ENCODE results near the gene SLC25A44. TPM values are rescaled to one million over a fixed set of nuclear protein-coding genes. Genes with fewer than 3 reads are reported as not detected.

SLC25A44 gene
- total RNA-seq, 1 experiment from 2014 or later, result 40.2 TPM

GRCh38 chr1:156238248-156238647, 44.3 kb downstream of the SLC25A44 start:
- Mint-ChIP-seq H3K4me1 (peaks cover 0 to 2% of the 10 kb centered on the region in 2 experiments; a peak in 2 of 4 replicates), H3K4me3 (no peak overlapping the region), H3K27ac (no peak overlapping the region), H3K9me3 (no peaks in the 10 kb centered on the region), H3K27me3 (ENCODE audit: low read depth) (no peaks in the 10 kb centered on the region), H3K36me3 (ENCODE audit: insufficient read depth in 1 of 3, low read depth in 3 of 3) (peaks cover 24 to 57% (median 54%) of the 10 kb centered on the region in 3 experiments; a peak in 6 of 7 replicates)
- H4K20me1 ChIP-seq (ENCODE audit: control insufficient read depth, insufficient read depth, insufficient read length), result no peaks in the 10 kb centered on the region
- no peak overlapping the region for H2AK5ac ChIP-seq (ENCODE audit: insufficient read length, low read length)
- no peak for DNase-seq
- H2BK15ac ChIP-seq (ENCODE audit: low read depth, low read length), result no peak overlapping the region
- H4K5ac ChIP-seq (ENCODE audit: insufficient read length, low read depth, low read length), result no peak overlapping the region
- no peaks in the 10 kb centered on the region for H3K79me2 ChIP-seq (ENCODE audit: insufficient read depth, low read length)
- no peak overlapping the region for H3K4ac ChIP-seq (ENCODE audit: low read depth, low read length)
- no peaks in the 10 kb centered on the region for H3K9me3 ChIP-seq (ENCODE audit: control insufficient read depth, low read depth, low read length)
- H2BK120ac ChIP-seq (ENCODE audit: low read depth, low read length, poor library complexity, severe bottlenecking), result no peak overlapping the region
- no peak overlapping the region for H3K14ac ChIP-seq (ENCODE audit: insufficient read depth, low read length)
- H4K91ac ChIP-seq (ENCODE audit: insufficient read length, low read depth, low read length), result no peak overlapping the region
- no peak overlapping the region for H3K9ac ChIP-seq (ENCODE audit: extremely low read depth, insufficient read length, low read length)
- H3K4me1 ChIP-seq (ENCODE audit: insufficient read depth, low read length), result no peaks in the 10 kb centered on the region
- H2AFZ ChIP-seq (ENCODE audit: low read length), result no peak overlapping the region
- H3T11ph ChIP-seq (ENCODE audit: low read length), result no peak overlapping the region
- no peak overlapping the region for H3K4me2 ChIP-seq (ENCODE audit: insufficient read depth, insufficient read length, low read length)
- no peaks in the 10 kb centered on the region for H3K79me1 ChIP-seq (ENCODE audit: insufficient read depth, low read depth, low read length, poor library complexity, severe bottlenecking)
- no peak overlapping the region for H3K23ac ChIP-seq (ENCODE audit: insufficient read length, low read depth, low read length)
- no peak overlapping the region for H4K8ac ChIP-seq (replicated peaks; ENCODE audit: insufficient read length, low read depth, low read length)
- H3K56ac ChIP-seq (ENCODE audit: insufficient read length, low read depth, low read length), result no peak overlapping the region
- H3K27ac ChIP-seq (ENCODE audit: insufficient read length, low read depth, low read length), result no peak overlapping the region
- no peak overlapping the region for H2BK20ac ChIP-seq (ENCODE audit: low read depth, low read length, poor library complexity, severe bottlenecking)
- no peak overlapping the region for H2BK12ac ChIP-seq (ENCODE audit: insufficient read length, low read depth, low read length)
- no peak for TF ChIP-seq CTCF (conservative IDR thresholded peaks at IDR 0.05)
- WGBS (ENCODE audit: extremely low coverage, insufficient read length, low lambda C conversion rate), result no CpG with 5 or more reads among the region's 5 CpGs
- H2BK5ac ChIP-seq (ENCODE audit: insufficient read length, low read length), result no peak overlapping the region
- no peaks in the 10 kb centered on the region for H3K27me3 ChIP-seq (ENCODE audit: insufficient read depth, low read length)
- H3K18ac ChIP-seq (ENCODE audit: insufficient read length, low read depth, low read length), result no peak overlapping the region
- no peaks in the 10 kb centered on the region for H3K23me2 ChIP-seq (ENCODE audit: insufficient read length, low read depth, low read length, poor library complexity, severe bottlenecking)

Measured in H9 (cell line).